EH (cell line): Measurements from ENCODE around the gene CAMK4.
A peak's percentile ranks its signal among the peaks of the same experiment; 100 is the strongest.

ENCODE experiments used
- DNase-seq: peaks from one replicate; pipeline ENCODE4 v3.0.0-alpha.2; 2015; ENCODE audit warnings: low read depth

Gene CAMK4

GRCh38 chr5:111223787-111224560, at the start of gene CAMK4:
Gene CAMK4 (plus strand): TSS chr5:111224384. CDS start chr5:111224484, 100 bp downstream.
- peak; percentile 70 for DNase-seq

GRCh38 chr5:111183064-111183463, 41.1 kb upstream of the CAMK4 start:
- DNase-seq: no peak

GRCh38 chr5:111187079-111187478, 37.1 kb upstream of the CAMK4 start:
- no peak for DNase-seq

- no peak for DNase-seq
Measured at GRCh38 chr5:111194053-111194452, 30.1 kb upstream of the CAMK4 start.

- no peak for DNase-seq
Measured at GRCh38 chr5:111194925-111195324, 29.3 kb upstream of the CAMK4 start.

GRCh38 chr5:111197523-111197922, 26.7 kb upstream of the CAMK4 start:
- no peak for DNase-seq

GRCh38 chr5:111198281-111198966, 25.8 kb upstream of the CAMK4 start:
- DNase-seq: no peak

GRCh38 chr5:111200828-111201227, 23.4 kb upstream of the CAMK4 start:
- DNase-seq: no peak

- no peak for DNase-seq
Measured at GRCh38 chr5:111201705-111202104, 22.5 kb upstream of the CAMK4 start.

- DNase-seq: no peak
Measured at GRCh38 chr5:111211341-111211740, 12.8 kb upstream of the CAMK4 start.

GRCh38 chr5:111214052-111214742, 10.0 kb upstream of the CAMK4 start:
- DNase-seq: no peak

GRCh38 chr5:111215971-111216370, 8.2 kb upstream of the CAMK4 start:
- no peak for DNase-seq

- DNase-seq: no peak
Measured at GRCh38 chr5:111221139-111221538, 3.0 kb upstream of the CAMK4 start.

- no peak for DNase-seq
Measured at GRCh38 chr5:111223101-111223786, 940 bp upstream of the CAMK4 start.

GRCh38 chr5:111224561-111225345, 569 bp downstream of the CAMK4 start:
- no peak for DNase-seq

GRCh38 chr5:111225926-111226325, 1.7 kb downstream of the CAMK4 start:
- no peak for DNase-seq

GRCh38 chr5:111226556-111226955, 2.4 kb downstream of the CAMK4 start:
- DNase-seq: no peak

GRCh38 chr5:111227226-111227782, 3.1 kb downstream of the CAMK4 start:
- no peak for DNase-seq

- DNase-seq: peak; percentile 18
Measured at GRCh38 chr5:111227801-111228200, 3.6 kb downstream of the CAMK4 start.

- no peak for DNase-seq
Measured at GRCh38 chr5:111228520-111229220, 4.5 kb downstream of the CAMK4 start.
